Measurements from ENCODE around the gene TOMM40L.
A peak's percentile ranks its signal among the peaks of the same experiment; 100 is the strongest.

The TOMM40L gene

GRCh38 chr1:161225534-161226319, at the start of gene TOMM40L:
TOMM40L (plus strand) TSS chr1:161226060; CDS start chr1:161226490, 430 bp downstream.
- peak; percentile 97 to 98 for DNase-seq

GRCh38 chr1:161176468-161177111, 49.3 kb upstream of the TOMM40L start:
- DNase-seq, result no peak

GRCh38 chr1:161177112-161177935, 48.5 kb upstream of the TOMM40L start, which contains the start of gene B4GALT3:
B4GALT3 (minus strand) TSS chr1:161177507; CDS start chr1:161176060, 1,447 bp downstream.
- peak; percentile 74 to 89 for DNase-seq

- DNase-seq, result peak in 1 of 2 experiments; percentile 24
These were observed 48.0 kb upstream of the TOMM40L start for GRCh38 chr1:161177936-161178244.

GRCh38 chr1:161179698-161180097, 46.2 kb upstream of the TOMM40L start:
- no peak for DNase-seq

- peak in 1 of 2 experiments; percentile 61 for DNase-seq
These were observed 45.2 kb upstream of the TOMM40L start for GRCh38 chr1:161180639-161181038.

GRCh38 chr1:161182214-161182613, 43.6 kb upstream of the TOMM40L start:
- DNase-seq, result no peak

- DNase-seq, result peak; percentile 99
These were observed 40.6 kb upstream of the TOMM40L start for GRCh38 chr1:161185282-161185682.

GRCh38 chr1:161185732-161186311, 40.0 kb upstream of the TOMM40L start:
- DNase-seq, result peak in 1 of 2 experiments; percentile 30

GRCh38 chr1:161187311-161187710, 38.5 kb upstream of the TOMM40L start:
- DNase-seq, result no peak

GRCh38 chr1:161188381-161188780, 37.5 kb upstream of the TOMM40L start:
- DNase-seq, result no peak

GRCh38 chr1:161189036-161189435, 36.8 kb upstream of the TOMM40L start:
- no peak for DNase-seq

GRCh38 chr1:161190962-161191521, 34.8 kb upstream of the TOMM40L start:
- peak; percentile 31 to 74 for DNase-seq

GRCh38 chr1:161191971-161192370, 33.9 kb upstream of the TOMM40L start:
- DNase-seq, result no peak

- peak; percentile 71 to 75 for DNase-seq
These were observed 33.1 kb upstream of the TOMM40L start for GRCh38 chr1:161192476-161193465.

- DNase-seq, result no peak
These were observed 32.2 kb upstream of the TOMM40L start for GRCh38 chr1:161193561-161194235.

- DNase-seq, result no peak
These were observed 30.7 kb upstream of the TOMM40L start for GRCh38 chr1:161195171-161195570.

GRCh38 chr1:161196111-161196510, 29.7 kb upstream of the TOMM40L start:
- no peak for DNase-seq

GRCh38 chr1:161196521-161197451, 29.1 kb upstream of the TOMM40L start:
- peak; percentile 24 to 57 for DNase-seq

Measured in NCI-H524 (cell line).